HG03097 (cell line): ENCODE measurements around the gene WBP2NL.

ENCODE experiments used
- ATAC-seq: cut with Tn5 transposase; IDR thresholded peaks from one replicate; pipeline ENCODE4 v1.9.1; 2021; ENCODE audit not compliant: unreplicated experiment, low FRiP score

The WBP2NL gene

DNA sequence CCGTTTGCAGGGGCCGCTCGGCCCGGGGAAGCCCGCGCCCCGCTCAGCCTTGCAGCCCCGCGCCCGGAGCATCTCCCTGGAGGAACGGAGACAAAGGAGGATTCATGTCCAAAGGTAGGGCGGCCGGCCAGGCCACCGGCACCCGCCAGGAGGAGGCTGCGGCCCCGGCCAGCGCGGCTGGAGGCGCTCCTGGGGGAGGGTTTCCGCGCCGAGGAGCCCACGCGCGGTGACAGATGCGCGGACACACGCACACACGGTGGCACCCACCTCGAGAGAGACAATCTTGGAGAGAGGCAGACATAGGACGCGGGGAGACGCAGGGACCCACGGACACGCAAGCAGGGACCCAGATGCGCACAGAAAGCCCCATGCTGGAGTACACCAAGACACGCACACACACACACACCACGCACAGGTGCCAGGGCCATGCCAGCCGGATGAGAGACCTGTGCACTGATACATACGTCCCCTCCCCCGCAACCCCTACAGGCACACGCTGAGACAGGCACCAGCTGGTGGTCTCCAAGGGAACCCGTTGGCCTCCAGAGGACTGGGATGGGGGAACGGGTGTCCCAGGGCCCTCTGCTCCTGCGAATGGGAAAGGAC, 21.5 kb upstream of the WBP2NL start:
- no peak for ATAC-seq

DNA sequence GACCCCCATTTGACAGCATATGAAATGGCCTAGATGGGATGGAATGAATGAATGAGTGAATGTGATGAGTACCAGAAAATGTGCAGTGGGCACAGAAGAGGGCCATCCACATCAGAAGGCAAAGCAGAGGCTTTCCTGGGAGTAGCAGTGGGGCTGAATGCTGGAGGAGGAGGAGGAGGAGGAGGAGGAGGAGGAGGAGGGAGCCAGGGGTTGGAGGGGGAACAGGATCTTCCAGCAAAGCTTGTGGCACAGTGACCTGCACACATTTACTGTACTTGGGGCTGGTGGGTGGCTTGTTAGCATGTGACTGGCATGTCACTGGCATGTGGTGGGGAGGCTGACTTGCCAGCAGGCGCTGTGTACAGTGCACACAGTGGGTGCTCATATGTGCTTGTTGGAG, 19.9 kb upstream of the WBP2NL start:
- ATAC-seq, result no peak

DNA sequence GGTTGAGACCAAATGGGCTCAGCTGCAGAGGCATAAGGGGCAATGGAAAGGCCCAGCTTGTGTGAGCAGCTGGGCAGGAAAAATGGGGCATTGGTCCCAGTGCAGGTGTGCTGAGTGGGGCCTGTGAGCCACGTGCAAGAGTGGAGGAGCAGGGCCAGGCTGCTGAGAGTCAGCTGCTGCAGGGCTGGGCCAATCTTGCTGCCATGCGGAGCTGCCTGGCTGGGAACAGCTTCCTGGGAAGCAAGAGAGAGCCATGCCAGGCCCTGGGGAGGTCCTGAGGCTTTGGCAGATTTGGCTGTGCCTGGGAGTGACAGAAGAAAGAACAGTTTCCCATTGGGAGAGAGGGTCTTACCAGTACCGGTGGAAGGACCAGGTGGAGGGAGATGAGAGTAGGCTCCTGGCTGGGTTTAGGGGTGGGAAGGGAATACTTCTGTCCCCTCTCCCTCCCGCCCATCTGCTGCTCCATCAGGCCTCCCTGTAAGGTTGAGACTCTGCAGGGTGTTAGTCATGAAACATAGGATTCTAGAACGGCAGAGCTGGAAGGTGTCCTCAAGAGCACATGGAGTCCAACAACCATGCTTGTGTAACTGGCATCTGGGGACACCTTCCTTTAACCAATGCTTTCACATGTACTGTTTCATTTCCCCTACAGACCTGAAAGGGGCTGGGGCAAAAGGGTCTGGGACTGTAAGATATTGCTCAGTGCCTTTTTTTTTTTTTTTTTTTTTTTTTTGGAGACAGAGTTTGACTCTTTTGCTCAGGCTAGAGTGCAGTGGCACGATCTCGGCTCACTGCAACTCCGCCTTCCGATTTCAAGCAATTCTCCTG, 19.0 kb upstream of the WBP2NL start:
- no peak for ATAC-seq

DNA sequence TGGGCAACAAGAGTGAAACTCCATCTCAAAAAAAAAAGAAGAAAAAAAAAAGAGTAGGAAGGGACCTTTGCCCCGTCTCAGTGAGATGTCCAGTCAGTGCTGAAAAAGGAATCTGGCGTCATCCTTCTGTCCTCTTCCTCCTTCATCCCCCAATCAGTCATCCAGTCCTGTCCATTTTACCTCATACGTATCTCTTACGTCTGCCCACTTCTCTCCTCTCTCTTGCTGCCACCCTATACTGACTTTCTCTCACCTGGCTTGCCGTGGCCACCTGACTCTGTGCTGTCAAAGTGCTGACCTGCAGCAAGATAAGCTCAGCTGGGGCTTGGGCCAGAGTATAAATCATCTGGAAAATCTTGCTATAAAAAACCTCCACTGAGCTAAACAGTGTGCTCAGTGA, 15.7 kb upstream of the WBP2NL start:
- ATAC-seq, result no peak

DNA sequence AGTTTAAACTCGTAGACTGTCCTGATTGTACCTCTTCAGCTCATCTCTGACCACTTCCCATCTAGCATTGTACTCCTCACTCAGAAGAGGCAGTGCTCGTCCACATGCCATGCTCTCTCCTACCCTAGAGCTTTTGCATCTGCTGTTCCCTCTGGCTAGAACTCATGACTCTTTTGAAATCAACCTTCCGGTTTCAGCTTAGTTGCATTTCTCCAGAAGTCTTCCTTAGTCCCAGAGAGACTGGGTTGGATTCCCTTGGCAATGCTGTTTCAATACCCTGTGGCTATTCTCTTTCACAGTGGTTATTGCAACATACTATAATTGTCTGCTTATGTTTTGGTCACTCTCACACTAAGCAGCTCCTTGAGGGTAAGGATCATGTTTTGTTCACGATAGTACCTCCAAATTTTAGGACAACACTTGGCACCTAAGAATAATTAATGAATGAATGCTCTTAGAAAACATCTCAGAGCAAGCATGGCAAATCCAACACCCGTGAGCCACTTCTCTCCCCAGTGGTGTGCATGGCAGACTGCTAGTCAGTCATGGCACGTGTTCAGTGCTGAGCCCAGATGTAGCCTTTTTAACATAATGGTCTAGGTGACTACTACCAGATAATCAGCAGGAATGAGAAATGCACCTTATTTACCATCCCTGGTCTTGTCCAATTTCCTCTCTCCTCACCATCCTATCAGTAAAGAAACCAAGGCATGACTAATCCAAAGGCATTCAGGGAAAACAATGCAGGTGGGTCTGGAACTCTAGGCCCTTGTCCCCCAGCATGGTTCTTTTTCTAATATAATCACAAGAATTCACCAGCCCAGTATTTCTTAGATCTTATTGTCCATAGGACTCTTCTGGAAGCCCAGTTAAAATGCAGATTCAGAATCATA, 14.8 kb upstream of the WBP2NL start:
- no peak for ATAC-seq

DNA sequence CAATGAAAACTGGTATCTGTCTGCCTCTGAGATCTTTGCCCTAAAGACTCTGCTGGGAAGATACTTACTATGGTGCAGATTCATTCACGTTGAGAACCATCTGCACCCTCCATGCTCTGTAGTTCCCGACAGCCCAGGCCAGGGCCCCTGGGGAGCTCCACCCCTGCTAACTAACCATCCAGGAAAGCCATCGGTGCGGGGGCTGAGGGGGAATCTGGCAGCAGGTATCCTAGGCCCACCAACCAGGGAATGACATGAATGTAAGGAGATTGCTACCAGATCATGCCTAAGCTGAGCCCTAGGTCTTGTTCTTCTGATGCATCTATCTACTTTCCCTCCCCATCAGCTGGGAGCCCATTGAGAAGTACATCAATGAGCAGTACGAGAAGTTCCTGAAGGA, 11.3 kb upstream of the WBP2NL start:
- no peak for ATAC-seq

DNA sequence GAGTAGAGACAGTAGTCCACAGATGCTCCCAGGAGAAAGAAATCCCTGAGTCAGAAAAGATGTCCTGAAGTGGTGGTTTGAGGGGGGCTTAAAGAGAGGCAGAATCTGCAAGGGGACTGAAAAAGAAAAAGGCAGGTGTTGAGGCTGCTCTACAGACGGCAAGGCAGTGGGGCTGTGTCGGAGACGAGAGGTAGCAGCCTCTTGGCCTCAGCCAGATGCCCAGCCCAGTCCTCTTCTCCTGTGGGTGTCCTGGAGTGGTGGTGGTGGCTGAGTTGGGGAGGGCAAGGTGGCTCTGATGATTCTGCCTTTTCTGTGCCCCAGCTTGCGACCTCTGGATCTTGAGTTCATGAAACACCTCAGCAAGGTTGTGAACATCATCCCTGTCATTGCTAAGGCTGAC, 9.3 kb upstream of the WBP2NL start:
- no peak for ATAC-seq

DNA sequence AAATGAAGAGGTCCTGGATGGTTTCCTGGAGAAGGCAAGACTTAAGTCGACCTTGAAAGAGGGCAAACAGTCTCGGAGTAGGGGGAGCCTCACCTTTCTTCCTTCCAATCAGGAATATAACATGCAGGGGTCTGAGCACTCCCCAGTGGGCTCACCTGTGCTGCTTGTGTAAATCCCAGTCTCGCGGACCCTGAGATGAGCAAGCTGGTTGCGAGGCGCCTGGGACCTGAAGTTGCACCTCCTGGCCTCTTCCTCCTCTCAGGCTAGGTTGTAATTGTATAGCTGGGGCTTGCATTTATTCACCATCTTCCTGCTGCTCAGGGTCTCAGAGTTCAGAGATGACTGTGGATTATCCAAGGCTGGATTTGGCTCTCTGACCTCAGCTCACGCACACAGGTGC, 7.5 kb upstream of the WBP2NL start:
- no peak for ATAC-seq

DNA sequence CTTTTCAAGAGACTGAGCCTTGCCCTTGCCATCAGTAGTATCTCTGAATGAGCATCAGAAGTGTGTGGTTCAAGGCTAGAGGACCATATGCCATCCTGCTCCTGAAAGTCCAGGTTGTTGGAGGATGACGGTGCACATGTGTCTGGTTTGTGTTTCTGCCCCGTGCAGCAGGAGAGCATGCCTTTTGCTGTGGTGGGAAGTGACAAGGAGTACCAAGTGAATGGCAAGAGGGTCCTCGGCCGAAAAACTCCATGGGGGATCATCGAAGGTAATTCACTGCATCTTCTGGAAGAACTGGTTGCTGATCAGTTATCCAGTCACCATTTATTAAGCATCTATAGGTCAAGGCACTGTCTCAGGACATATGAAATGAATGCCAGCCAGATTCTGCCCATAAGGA, 6.1 kb upstream of the WBP2NL start:
- no peak for ATAC-seq

DNA sequence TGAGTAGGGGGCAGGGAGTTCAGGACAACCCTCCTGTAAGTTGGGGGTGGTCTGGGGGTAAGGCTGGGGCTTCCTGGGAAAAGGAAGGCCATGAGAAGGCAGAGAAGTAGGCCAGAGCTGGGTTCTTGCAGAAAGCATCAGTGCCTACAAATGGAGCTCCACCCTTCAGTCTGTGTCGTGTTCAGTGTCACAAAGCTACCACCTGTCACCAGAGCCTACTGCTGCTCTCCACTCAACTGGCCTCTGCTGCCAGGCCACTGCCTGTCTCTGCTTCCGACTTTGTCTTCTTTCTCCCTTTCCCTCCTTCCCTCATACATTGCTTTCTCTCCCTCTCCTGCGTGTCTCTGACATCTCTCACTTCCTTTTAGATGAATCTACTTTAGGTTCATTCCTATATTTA, 3.4 kb upstream of the WBP2NL start:
- ATAC-seq, result no peak

DNA sequence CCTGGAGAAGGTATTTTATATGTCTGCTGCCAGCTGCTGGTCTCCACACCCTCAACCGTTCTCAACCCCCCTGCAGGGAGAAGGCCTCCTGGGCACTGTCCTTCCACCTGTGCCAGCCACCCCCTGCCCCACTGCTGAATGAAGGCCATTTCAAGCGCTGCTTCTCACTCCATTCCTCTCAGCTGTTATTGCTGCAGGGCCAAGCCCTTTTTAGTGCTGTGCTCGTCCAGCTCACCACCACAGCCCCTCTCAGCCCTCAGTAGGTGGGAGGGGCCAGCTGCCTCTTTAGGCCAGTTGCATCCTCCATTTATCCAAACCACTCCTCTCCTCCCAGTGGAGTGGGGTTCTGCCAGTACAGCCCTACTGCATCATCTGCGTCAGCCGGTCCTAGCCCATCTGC, 1.8 kb upstream of the WBP2NL start:
- ATAC-seq, result no peak

DNA sequence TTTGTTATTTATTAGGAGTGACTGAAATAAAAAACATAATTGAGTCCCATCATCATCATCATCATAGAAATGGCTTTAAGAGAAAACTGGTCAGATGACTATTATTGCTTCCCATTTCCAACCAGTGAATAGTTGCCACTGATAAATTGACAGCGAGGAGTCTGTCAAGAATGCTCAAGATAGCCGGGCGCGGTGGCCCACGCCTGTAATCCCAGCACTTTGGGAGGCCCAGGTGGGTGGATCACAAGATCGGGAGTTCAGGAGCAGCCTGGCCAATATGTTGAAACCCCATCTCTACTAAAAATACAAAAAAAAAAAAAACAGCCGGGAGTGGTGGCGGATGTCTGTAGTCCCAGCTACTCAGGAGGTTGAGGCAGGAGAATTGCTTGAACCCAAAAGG, 1.9 kb downstream of the WBP2NL start:
- no peak for ATAC-seq

DNA sequence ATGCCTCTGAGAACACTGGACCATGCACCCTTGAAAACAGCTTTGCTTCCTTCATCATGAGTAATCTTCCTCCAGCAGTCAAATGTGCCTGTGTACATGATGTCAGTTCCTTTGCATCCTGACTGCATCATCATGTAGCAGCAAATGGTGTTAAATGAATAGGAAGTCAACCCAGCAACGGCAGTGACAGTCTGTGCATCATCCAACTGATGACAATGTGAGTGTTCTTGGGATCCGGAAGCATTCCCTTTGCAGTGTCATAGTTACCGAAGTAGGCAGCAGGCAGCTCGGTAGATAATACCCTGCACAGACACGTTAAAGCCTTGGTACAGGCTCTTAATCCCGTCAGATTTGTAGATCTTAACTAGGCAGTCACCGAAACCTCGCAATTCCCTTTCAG, 2.5 kb downstream of the WBP2NL start:
- ATAC-seq, result no peak

DNA sequence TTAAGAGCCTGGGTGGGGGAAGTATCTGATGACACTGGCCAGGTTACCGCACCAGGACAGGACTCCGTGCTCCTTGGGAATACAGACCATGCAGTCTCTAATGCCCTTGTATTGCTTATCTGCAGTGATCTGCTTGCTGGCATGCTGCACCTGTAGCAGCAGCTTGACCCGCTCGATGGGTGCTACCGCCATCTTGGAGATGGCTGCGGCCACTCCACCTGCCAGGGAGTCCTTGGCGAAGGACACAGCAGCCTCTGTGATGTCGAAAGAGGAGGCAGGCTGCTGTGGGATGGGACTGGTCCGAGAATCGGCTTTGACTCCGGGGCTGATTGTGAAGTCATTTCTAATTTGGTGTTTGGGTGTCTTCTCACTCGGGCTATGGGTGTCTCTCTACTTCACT, 3.1 kb downstream of the WBP2NL start:
- no peak for ATAC-seq

DNA sequence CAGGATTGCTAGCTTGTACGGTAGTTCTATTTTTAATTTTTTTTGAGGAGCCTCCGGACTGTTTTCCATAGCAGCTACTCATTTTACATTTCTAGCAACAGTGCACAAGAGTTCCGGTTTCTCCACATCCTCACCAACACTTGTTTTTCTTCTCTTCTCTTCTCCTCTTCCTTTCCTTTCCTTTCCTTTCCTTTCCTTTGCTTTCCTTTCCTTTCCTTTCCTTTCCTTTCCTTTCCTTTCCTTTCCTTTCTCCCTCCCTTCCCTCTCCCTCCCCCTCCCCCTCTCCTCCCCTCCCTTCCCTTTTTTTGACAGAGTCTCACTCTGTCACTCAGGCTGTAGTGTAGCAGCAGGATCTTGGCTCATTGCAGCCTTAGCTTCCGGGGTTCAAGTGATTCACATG, 9.3 kb downstream of the WBP2NL start:
- ATAC-seq, result no peak

DNA sequence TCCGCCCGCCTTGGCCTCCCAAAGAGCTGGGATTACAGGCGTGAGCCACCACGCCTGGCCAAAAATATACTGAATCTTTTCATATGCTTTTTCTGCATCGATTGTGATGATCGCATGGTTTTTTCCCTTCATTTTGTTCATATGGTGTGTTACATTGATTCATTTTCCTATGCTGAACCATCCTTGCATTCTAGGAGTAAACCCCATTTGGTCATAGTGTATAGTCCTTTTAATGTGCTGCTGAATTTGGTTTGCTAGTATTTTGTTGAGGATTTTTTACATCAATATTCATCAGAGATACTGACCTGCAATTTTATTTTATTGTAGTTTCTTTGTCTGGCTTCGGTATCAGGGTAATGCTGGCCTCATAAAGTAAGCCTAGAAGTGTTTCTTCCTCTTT, 12.2 kb downstream of the WBP2NL start:
- ATAC-seq, result no peak

DNA sequence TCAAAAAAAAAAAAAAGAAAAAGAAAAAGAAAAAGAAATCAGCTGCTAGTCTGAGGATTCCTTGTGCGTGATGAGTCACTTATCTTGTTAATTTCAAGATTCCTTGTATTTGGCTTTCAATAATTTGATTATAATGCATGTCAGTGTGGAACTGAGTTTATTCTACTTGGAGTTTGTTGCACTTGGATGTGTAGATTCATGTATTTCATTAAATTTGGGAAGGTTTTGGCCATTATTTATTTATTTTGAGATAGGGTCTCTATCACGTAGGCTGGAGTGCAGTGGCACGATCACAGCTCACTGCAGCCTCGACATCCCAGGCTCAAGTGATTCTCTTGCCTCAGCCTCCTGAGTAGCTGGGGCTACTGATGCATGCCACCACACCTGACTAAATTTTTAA, 14.8 kb downstream of the WBP2NL start:
- no peak for ATAC-seq

DNA sequence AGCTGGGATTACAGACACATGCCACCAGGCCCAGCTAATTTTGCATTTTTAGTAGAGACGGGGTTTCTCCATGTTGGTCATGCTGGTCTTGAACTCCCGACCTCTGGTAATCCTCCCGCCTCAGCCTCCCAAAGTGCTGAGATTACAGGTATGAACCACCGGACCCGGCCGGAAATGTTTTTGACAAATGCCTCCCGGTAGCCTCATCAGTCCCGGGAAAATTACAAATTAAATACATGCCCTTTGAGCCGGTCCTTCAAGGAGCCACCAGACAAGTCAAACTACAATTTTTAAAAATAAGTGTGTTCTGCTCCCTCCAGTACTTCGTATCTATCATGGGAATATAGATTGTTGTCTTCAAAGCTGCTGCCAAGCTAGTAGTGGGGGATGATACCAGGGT, 17.5 kb downstream of the WBP2NL start:
- ATAC-seq, result no peak

DNA sequence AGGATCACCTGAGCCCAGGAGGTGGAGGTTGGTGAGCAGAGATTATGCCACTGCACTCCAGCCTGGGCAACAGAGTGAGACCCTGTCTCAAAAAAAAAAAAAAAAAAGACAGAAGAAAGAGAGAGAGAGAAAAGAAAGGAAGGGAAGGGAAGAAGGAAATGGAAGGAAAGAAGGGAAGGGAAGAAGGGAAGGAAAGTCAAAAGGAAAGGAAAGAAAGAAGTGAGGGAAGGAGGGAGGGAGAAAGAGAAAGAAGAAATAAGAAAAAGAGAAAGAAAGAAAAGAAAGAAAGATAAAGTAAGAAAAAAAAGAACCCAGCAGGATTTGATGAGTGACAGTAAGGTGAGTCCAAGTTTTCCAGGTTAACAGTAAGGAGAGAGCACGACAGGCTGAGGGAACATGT, 19.6 kb downstream of the WBP2NL start:
- ATAC-seq, result no peak

DNA sequence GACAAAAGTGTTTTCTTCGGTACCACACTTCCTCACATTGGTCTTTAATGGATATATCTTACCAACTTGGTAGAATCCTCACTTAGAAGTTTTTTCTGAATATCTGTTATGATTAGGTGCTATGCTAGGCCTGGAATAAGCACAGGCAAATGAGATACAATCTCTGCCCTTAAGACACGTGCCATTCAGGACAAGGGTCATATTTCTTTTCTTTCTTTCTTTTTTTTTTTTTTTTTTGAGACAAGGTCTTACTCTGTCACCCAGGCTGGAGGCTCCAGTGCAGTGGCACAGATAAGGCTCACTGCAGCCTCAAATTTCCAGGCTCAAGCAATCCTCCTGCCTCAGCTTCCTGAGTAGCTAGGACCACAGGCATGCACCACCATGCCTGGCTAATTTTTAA, 23.0 kb downstream of the WBP2NL start:
- ATAC-seq, result no peak

DNA sequence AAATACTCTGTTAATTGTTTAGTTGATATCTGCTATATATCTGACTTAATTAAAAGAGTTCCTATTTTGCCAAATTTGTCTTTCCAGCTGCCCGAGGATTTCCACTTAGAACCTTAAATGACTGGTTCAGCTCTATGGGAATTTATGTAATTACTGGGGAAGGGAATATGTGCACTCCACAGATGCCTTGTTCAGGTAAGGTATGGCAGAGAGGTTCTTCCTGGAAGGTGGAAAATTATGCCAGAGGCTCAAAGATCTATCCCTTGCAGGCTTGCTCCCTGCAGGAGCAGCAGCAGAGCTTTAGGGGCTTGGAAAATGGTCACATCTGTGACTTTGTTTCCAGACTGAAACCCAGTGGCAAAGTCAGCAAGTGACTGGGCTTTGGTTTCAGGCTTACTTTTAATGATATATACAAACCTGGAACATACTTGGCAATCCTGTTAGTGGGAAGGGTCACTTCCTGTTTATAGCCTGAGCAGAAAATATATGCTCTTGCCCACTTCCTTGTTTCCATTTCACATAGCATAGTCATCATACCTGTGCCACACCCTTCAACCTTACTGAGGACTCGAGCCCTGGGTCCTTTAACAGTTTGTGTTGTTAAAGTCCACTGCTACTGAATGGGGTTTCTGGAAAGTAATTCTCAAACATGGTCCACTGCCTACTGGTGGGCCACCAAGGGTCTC, 23.7 kb downstream of the WBP2NL start:
- ATAC-seq, result no peak
